Umbilical cord (tissue), 2 donors: ENCODE data around the gene TMEM98. TPM values are rescaled to one million over a fixed set of nuclear protein-coding genes. Genes with fewer than 3 reads are reported as not detected.
"Not testable (repeated sequence)": the region's sequence is repeated elsewhere in the genome, so short reads cannot be mapped to it uniquely, and the experiment has no call there.

Source experiments
- DNase-seq: peaks from one replicate; pipeline ENCODE4 v3.0.0-alpha.2; 2015; ENCODE audit warnings: low spot score
- total RNA-seq: library from RNA; depleted of rRNA; stranded (reverse); fragments of >200 nt; gene quantifications from one replicate; pipeline ENCODE4 v1.2.3, GENCODE V29; 2014; ENCODE audit warnings: low replicate concordance; ENCODE audit not compliant: insufficient read depth

TMEM98 gene
- total RNA-seq, 1 donor from 2014 or later, result 188 TPM

GRCh38 chr17:32980230-32980629, 52.3 kb downstream of the TMEM98 start:
- no peak for DNase-seq

- not testable (repeated sequence) for DNase-seq
Measured at GRCh38 chr17:32981611-32982010, 53.7 kb downstream of the TMEM98 start.

- DNase-seq, result no peak
Measured at GRCh38 chr17:32985050-32985756, 57.2 kb downstream of the TMEM98 start.

- not testable (repeated sequence) for DNase-seq
Measured at GRCh38 chr17:32987453-32987805, 59.5 kb downstream of the TMEM98 start.

GRCh38 chr17:32987868-32988267, 59.9 kb downstream of the TMEM98 start:
- DNase-seq, result not testable (repeated sequence)

GRCh38 chr17:32988481-32989101, 60.6 kb downstream of the TMEM98 start:
- DNase-seq, result no peak

- peak; percentile 36 for DNase-seq
Measured at GRCh38 chr17:32992321-32993033, 64.5 kb downstream of the TMEM98 start.

GRCh38 chr17:32993977-32994376, 66.0 kb downstream of the TMEM98 start:
- DNase-seq, result no peak

Other genes with a start within 250 kb of the TMEM98 start
- 48.9 TPM for gene MYO1D, start 51.0 kb upstream of the TMEM98 start, total RNA-seq
- not detected for gene SPACA3, start 63.7 kb downstream of the TMEM98 start, total RNA-seq